ENCODE results near the gene LPP.

DNA sequence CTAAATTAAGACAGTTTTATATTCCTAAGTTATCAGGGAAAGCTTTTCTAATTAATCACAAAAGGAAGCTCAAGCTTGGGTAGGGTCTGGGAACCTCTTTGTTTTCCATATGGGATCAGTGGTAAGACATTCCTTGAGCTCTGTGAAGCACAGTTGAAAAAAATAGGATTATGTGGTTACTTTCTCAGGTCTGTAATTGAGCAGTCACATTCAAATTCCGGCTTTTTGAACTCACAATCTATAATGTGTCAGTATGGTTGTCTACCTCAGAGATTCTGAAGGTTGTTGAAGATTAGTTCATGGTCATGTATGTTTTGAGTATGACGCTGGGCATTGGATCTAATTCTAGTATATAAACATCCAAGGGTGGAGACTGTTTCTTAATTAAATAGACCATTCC is 364.5 kb downstream of the LPP start:
- TF ChIP-seq CTCF (conservative IDR thresholded peaks at IDR 0.05) (no peak), EZH2 (IDR thresholded peaks at IDR 0.05; ENCODE audit: low read depth) (no peak)

Measured in PC-9 (cell line).